Panc1 (cell line): Measurements from ENCODE around the gene EFNA5. TPM values are rescaled to one million over a fixed set of nuclear protein-coding genes. Genes with fewer than 3 reads are reported as not detected.

Source experiments
- ATAC-seq: fragments of 200-7000 bp; cut with Tn5 transposase; 2 replicates; pipeline ENCODE4 v1.9.1; 2020; ENCODE audit warnings: mild to moderate bottlenecking, moderate library complexity
- BruUV-seq: library from RNA; stranded (reverse); fragments of 400-500 nt; replicated peaks from 2 replicates; lab custom pipeline; 2021; lab: Mats Ljungman, UMichigan
- CTCF ChIA-PET: fragments of 300-600 bp; sonication (Branson Sonifier 250); formaldehyde crosslinking; loops from one replicate; lab custom pipeline; 2022; ENCODE audit warnings: antibody characterized with exemption; lab: Charles Lee
- POLR2A ChIA-PET: fragments of 300-600 bp; sonication (Branson Sonifier 250); formaldehyde crosslinking; loops from one replicate; lab custom pipeline; 2022; ENCODE audit warnings: antibody characterized with exemption; lab: Charles Lee
- DNase-seq: peaks from one replicate; pipeline ENCODE4 v3.0.0-alpha.2; 2010; ENCODE audit warnings: low read depth, low spot score
- H3K27ac ChIP-seq: 2 replicates; pipeline ENCODE4 v1.5.1; 2011; ENCODE audit warnings: mild to moderate bottlenecking, low read length, inconsistent platforms
- H3K27me3 ChIP-seq: fragments of 200-500 bp; sonication (Bioruptor generic); 2 replicates; pipeline ENCODE4 v1.6.0; 2014; ENCODE audit warnings: low read length, inconsistent platforms; ENCODE audit not compliant: control insufficient read depth, insufficient read depth
- H3K36me3 ChIP-seq: fragments of 200-500 bp; sonication (Bioruptor generic); 2 replicates; pipeline ENCODE4 v1.5.1; 2014; ENCODE audit warnings: inconsistent platforms, mild to moderate bottlenecking, low read length, moderate library complexity; ENCODE audit not compliant: control insufficient read depth, insufficient read depth
- H3K4me1 ChIP-seq: 2 replicates; pipeline ENCODE4 v1.5.1; 2011; ENCODE audit warnings: inconsistent platforms, mild to moderate bottlenecking, low read length, moderate library complexity; ENCODE audit not compliant: control insufficient read depth, insufficient read depth
- H3K4me3 ChIP-seq, 2 experiments: 2 replicates each; pipeline ENCODE4 v1.5.1; 2011 to 2012; ENCODE audit warnings: low read depth in 2 of 2, low read length in 2 of 2, mild to moderate bottlenecking in 2 of 2, inconsistent platforms in 1 of 2, moderate library complexity in 1 of 2
- H3K9me3 ChIP-seq: fragments of 200-500 bp; sonication (Bioruptor generic); 2 replicates; pipeline ENCODE4 v1.5.1; 2014; ENCODE audit warnings: low read depth, mild to moderate bottlenecking, inconsistent platforms, low read length, moderate library complexity; ENCODE audit not compliant: control insufficient read depth, insufficient read depth
- CTCF ChIP-seq: fragments of 450-650 bp; IDR thresholded peaks from 2 replicates; pipeline ENCODE4 v1.5.1; 2017; ENCODE audit warnings: mild to moderate bottlenecking
- POLR2AphosphoS5 ChIP-seq: IDR thresholded peaks from 2 replicates; pipeline ENCODE4 v1.6.1; 2012; ENCODE audit warnings: mild to moderate bottlenecking, low read depth, low read length, moderate library complexity
- REST ChIP-seq, 2 experiments: IDR thresholded peaks; 2 replicates each; pipeline ENCODE4 v1.6.1; 2011 to 2012; ENCODE audit warnings: low read depth in 2 of 2, control low read depth in 1 of 2, low read length in 1 of 2, mild to moderate bottlenecking in 1 of 2, moderate library complexity in 1 of 2; ENCODE audit not compliant: insufficient read depth in 1 of 2
- SIN3A ChIP-seq: IDR thresholded peaks from 2 replicates; pipeline ENCODE4 v1.6.1; 2012; ENCODE audit warnings: low read depth, mild to moderate bottlenecking, low read length, moderate library complexity, borderline replicate concordance; ENCODE audit not compliant: insufficient read depth
- TCF7L2 ChIP-seq: IDR thresholded peaks from 2 replicates; pipeline ENCODE4 v1.6.1; 2011; ENCODE audit warnings: mild to moderate bottlenecking, low read depth, low read length, inconsistent platforms
- in situ Hi-C: cut with HindIII; loops from 2 replicates; pipeline ENCODE4 v1.10.0; 2016; ENCODE audit warnings: low sequenced_read_pairs, low pct_unique_long_range_greater_than_20kb
- intact Hi-C: fragments of 100-400 bp; cut with micrococcal nuclease; formaldehyde crosslinking; loops from one replicate; pipeline ENCODE4 v1.10.0; 2022; ENCODE audit not compliant: unreplicated experiment
- total RNA-seq: library from RNA; stranded (reverse); gene quantifications from one replicate; pipeline ENCODE4 v1.2.1, GENCODE V29; 2021; ENCODE audit not compliant: unreplicated experiment

Gene EFNA5
- total RNA-seq, 1 experiment from 2014 or later = 30.5 TPM

- ATAC-seq = peak; percentile 77
- in situ Hi-C loops (no loop called here), intact Hi-C loops (loop anchor here (5.0 to 10.0 kb wide), 2 partner anchors 100 to 558 kb away; no protein-coding TSS in a partner anchor)
- no peaks in the 10 kb centered on the region for H3K9me3 ChIP-seq
- peak overlapping the region; percentile 83 to 86 for H3K4me3 ChIP-seq
- TF ChIP-seq TCF7L2 (no peak), SIN3A (no peak; the same call in 1 of the 2 replicates), CTCF (peak; percentile 5; the same call in 1 of the 2 replicates), REST (IDR thresholded peaks at IDR 0.05; ENCODE audit: insufficient read depth in 1 of 2, low read depth in 2 of 2, low read length in 1 of 2) (no peak), POLR2AphosphoS5 (peak; percentile 75)
- peak; percentile 94 for DNase-seq
- H3K36me3 ChIP-seq = peaks cover 3% of the 10 kb centered on the region; the same call in 1 of the 2 replicates
- CTCF ChIA-PET = interaction anchor here (0.6 to 0.8 kb wide), 5 partner anchors 100 to 974 kb away, joined by 5 to 14 read pairs (median 7); no protein-coding TSS in a partner anchor
- POLR2A ChIA-PET = interaction anchor here (0.6 to 0.7 kb wide), 4 partner anchors 75 to 617 kb away, joined by 4 to 16 read pairs (median 8); no protein-coding TSS in a partner anchor
- H3K27ac ChIP-seq = peak overlapping the region; percentile 92
- H3K4me1 ChIP-seq = peaks cover 10% of the 10 kb centered on the region
- no TSS peak for BruUV-seq
- no peaks in the 10 kb centered on the region for H3K27me3 ChIP-seq
Measured at GRCh38 chr5:107672211-107673038, 1.7 kb upstream of the EFNA5 start.

GRCh38 chr5:107671742-107672210 lies 1.0 kb upstream of the EFNA5 start:
- Histone ChIP-seq H3K4me1 (peaks cover 16% of the 10 kb centered on the region), H3K9me3 (no peaks in the 10 kb centered on the region), H3K27ac (peak overlapping the region; percentile 91), H3K4me3 (peak overlapping the region; percentile 83 to 86), H3K27me3 (no peaks in the 10 kb centered on the region), H3K36me3 (peaks cover 3% of the 10 kb centered on the region; the same call in 1 of the 2 replicates)
- in situ Hi-C loops (no loop called here), intact Hi-C loops (loop anchor here (5.0 to 10.0 kb wide), 2 partner anchors 99 to 557 kb away; no protein-coding TSS in a partner anchor)
- TSS peak; percentile 33 for BruUV-seq
- ATAC-seq = peak; percentile 16
- no peak for TF ChIP-seq POLR2AphosphoS5
- TF ChIP-seq SIN3A = no peak
- TF ChIP-seq CTCF = no peak
- TF ChIP-seq REST (IDR thresholded peaks at IDR 0.05; ENCODE audit: insufficient read depth in 1 of 2, low read depth in 2 of 2, low read length in 1 of 2) = no peak
- TF ChIP-seq TCF7L2 = no peak; the same call in 1 of the 2 replicates
- ChIA-PET CTCF (interaction anchor here (0.6 to 0.8 kb wide), 3 partner anchors 100 to 973 kb away, joined by 6 to 14 read pairs (median 7); no protein-coding TSS in a partner anchor), POLR2A (interaction anchor here (0.6 to 0.8 kb wide), 4 partner anchors 36 to 617 kb away, joined by 3 to 16 read pairs (median 5); no protein-coding TSS in a partner anchor)
- DNase-seq = no peak
